ENCODE data around the gene CYYR1.

GRCh38 chr21:26560612-26561011 lies 12.5 kb downstream of the CYYR1 start:
- TF ChIP-seq, protein P1, sequence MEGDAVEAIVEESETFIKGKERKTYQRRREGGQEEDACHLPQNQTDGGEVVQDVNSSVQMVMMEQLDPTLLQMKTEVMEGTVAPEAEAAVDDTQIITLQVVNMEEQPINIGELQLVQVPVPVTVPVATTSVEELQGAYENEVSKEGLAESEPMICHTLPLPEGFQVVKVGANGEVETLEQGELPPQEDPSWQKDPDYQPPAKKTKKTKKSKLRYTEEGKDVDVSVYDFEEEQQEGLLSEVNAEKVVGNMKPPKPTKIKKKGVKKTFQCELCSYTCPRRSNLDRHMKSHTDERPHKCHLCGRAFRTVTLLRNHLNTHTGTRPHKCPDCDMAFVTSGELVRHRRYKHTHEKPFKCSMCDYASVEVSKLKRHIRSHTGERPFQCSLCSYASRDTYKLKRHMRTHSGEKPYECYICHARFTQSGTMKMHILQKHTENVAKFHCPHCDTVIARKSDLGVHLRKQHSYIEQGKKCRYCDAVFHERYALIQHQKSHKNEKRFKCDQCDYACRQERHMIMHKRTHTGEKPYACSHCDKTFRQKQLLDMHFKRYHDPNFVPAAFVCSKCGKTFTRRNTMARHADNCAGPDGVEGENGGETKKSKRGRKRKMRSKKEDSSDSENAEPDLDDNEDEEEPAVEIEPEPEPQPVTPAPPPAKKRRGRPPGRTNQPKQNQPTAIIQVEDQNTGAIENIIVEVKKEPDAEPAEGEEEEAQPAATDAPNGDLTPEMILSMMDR (optimal IDR thresholded peaks at IDR 0.05 in 1 of 3, IDR thresholded peaks at IDR 0.05 in 1 of 3, conservative IDR thresholded peaks at IDR 0.05 in 1 of 3; ENCODE audit: extremely low read depth in 1 of 3, insufficient read depth in 2 of 3, low read length in 3 of 3): no peak
- TF ChIP-seq EZH2 (IDR thresholded peaks at IDR 0.05; ENCODE audit: low read length): no peak

All from keratinocyte (primary cell).